ENCODE results near the gene USP34. TPM values are rescaled to one million over a fixed set of nuclear protein-coding genes. Genes with fewer than 3 reads are reported as not detected.
"Not testable (repeated sequence)": the region's sequence is repeated elsewhere in the genome, so short reads cannot be mapped to it uniquely, and the experiment has no call there.

Gene USP34
- total and polyA plus RNA-seq, 2 donors from 2014 or later, result 37.2 to 112 TPM

GRCh38 chr2:61157371-61158003 is 313.4 kb downstream of the USP34 start:
- H3K9me3 ChIP-seq (ENCODE audit: control insufficient read depth in 2 of 3, insufficient read depth in 1 of 3, low read length in 3 of 3), result no peaks in the 10 kb centered on the region
- FAIRE-seq (no peak), DNase-seq (peak in 1 of 5 donors; percentile 26)
- no peak overlapping the region for H3K9ac ChIP-seq (ENCODE audit: low read length in 3 of 3)
- peak overlapping the region; percentile 56 to 68 for H3K27ac ChIP-seq (ENCODE audit: low read depth in 2 of 2, low read length in 2 of 2)
- peaks cover 0 to 13% (median 3%) of the 10 kb centered on the region in 3 donors for H3K36me3 ChIP-seq (ENCODE audit: control insufficient read depth in 2 of 3, insufficient read depth in 3 of 3, low read length in 3 of 3)
- TF ChIP-seq CTCF (IDR thresholded peaks at IDR 0.05; ENCODE audit: borderline replicate concordance, extremely low read depth, insufficient read depth), result no peak
- H3K4me1 ChIP-seq (ENCODE audit: control insufficient read depth in 2 of 3, insufficient read depth in 2 of 3, low read depth in 1 of 3, low read length in 3 of 3), result peaks cover 0 to 3% (median 0%) of the 10 kb centered on the region in 3 donors
- no peak overlapping the region for H3K4me3 ChIP-seq (ENCODE audit: low read length in 3 of 3)
- intact Hi-C loops (cut with DNase I), result no loop called here
- H3K27me3 ChIP-seq (ENCODE audit: control insufficient read depth, insufficient read depth, low read length), result no peaks in the 10 kb centered on the region

- H3K36me3 ChIP-seq (ENCODE audit: control insufficient read depth in 2 of 3, insufficient read depth in 3 of 3, low read length in 3 of 3), result peaks cover 0 to 5% (median 3%) of the 10 kb centered on the region in 3 donors
- peaks cover 0 to 4% (median 3%) of the 10 kb centered on the region in 3 donors for H3K4me1 ChIP-seq (ENCODE audit: control insufficient read depth in 2 of 3, insufficient read depth in 2 of 3, low read depth in 1 of 3, low read length in 3 of 3)
- DNase-seq (no peak), FAIRE-seq (no peak)
- H3K9me3 ChIP-seq (ENCODE audit: control insufficient read depth in 2 of 3, insufficient read depth in 1 of 3, low read length in 3 of 3), result no peaks in the 10 kb centered on the region
- intact Hi-C loops (cut with DNase I), result no loop called here
- no peak for TF ChIP-seq CTCF (IDR thresholded peaks at IDR 0.05; ENCODE audit: borderline replicate concordance, extremely low read depth, insufficient read depth)
- H3K27me3 ChIP-seq (ENCODE audit: control insufficient read depth, insufficient read depth, low read length), result no peaks in the 10 kb centered on the region
- no peak overlapping the region for H3K4me3 ChIP-seq (ENCODE audit: low read length in 3 of 3)
- no peak overlapping the region for H3K9ac ChIP-seq (ENCODE audit: low read length in 3 of 3)
- H3K27ac ChIP-seq (ENCODE audit: low read depth in 2 of 2, low read length in 2 of 2), result no peak overlapping the region
Observed at GRCh38 chr2:61151436-61151835, 319.5 kb downstream of the USP34 start.

- DNase-seq (no peak), FAIRE-seq (no peak)
- H3K9me3 ChIP-seq (ENCODE audit: control insufficient read depth in 2 of 3, insufficient read depth in 1 of 3, low read length in 3 of 3), result no peaks in the 10 kb centered on the region
- TF ChIP-seq CTCF (IDR thresholded peaks at IDR 0.05; ENCODE audit: borderline replicate concordance, extremely low read depth, insufficient read depth), result no peak
- peaks cover 0 to 8% (median 3%) of the 10 kb centered on the region in 3 donors for H3K4me1 ChIP-seq (ENCODE audit: control insufficient read depth in 2 of 3, insufficient read depth in 2 of 3, low read depth in 1 of 3, low read length in 3 of 3)
- H3K27ac ChIP-seq (ENCODE audit: low read depth in 2 of 2, low read length in 2 of 2), result peak overlapping the region; percentile 28 to 53
- no peak overlapping the region for H3K4me3 ChIP-seq (ENCODE audit: low read length in 3 of 3)
- intact Hi-C loops (cut with DNase I), result no loop called here
- no peaks in the 10 kb centered on the region for H3K27me3 ChIP-seq (ENCODE audit: control insufficient read depth, insufficient read depth, low read length)
- no peak overlapping the region for H3K9ac ChIP-seq (ENCODE audit: low read length in 3 of 3)
- peaks cover 0 to 5% (median 3%) of the 10 kb centered on the region in 3 donors for H3K36me3 ChIP-seq (ENCODE audit: control insufficient read depth in 2 of 3, insufficient read depth in 3 of 3, low read length in 3 of 3)
Observed at GRCh38 chr2:61149074-61149473, 321.8 kb downstream of the USP34 start.

- H3K27me3 ChIP-seq (ENCODE audit: control insufficient read depth, insufficient read depth, low read length); H3K9ac ChIP-seq (ENCODE audit: low read length in 3 of 3); DNase-seq; FAIRE-seq; H3K36me3 ChIP-seq (ENCODE audit: control insufficient read depth in 2 of 3, insufficient read depth in 3 of 3, low read length in 3 of 3); intact Hi-C loops (cut with DNase I); H3K9me3 ChIP-seq (ENCODE audit: control insufficient read depth in 2 of 3, insufficient read depth in 1 of 3, low read length in 3 of 3); H3K4me3 ChIP-seq (ENCODE audit: low read length in 3 of 3); H3K27ac ChIP-seq (ENCODE audit: low read depth in 2 of 2, low read length in 2 of 2); H3K4me1 ChIP-seq (ENCODE audit: control insufficient read depth in 2 of 3, insufficient read depth in 2 of 3, low read depth in 1 of 3, low read length in 3 of 3): not testable (repeated sequence)
Observed at GRCh38 chr2:61148091-61148490, 322.8 kb downstream of the USP34 start.

Measured in kidney (tissue), 14 donors.